ENCODE measurements around the gene HSPA1B.
A peak's percentile ranks its signal among the peaks of the same experiment; 100 is the strongest.
"Not testable (repeated sequence)": the region's sequence is repeated elsewhere in the genome, so short reads cannot be mapped to it uniquely, and the experiment has no call there.

HSPA1B gene

GRCh38 chr6:31799781-31800180, 27.8 kb upstream of the HSPA1B start:
- DNase-seq (ENCODE audit: low read depth), result no peak

- not testable (repeated sequence) for DNase-seq (ENCODE audit: low read depth)
Measured at GRCh38 chr6:31801031-31801927, 26.3 kb upstream of the HSPA1B start.

- no peak for DNase-seq (ENCODE audit: low read depth)
Measured at GRCh38 chr6:31805939-31806469, 21.5 kb upstream of the HSPA1B start.

- peak; percentile 96 for DNase-seq (ENCODE audit: low read depth)
Measured at GRCh38 chr6:31806470-31807272, 20.9 kb upstream of the HSPA1B start, which contains the start of gene LSM2. LSM2 (minus strand) TSS chr6:31806966; CDS start chr6:31806757, 209 bp downstream.

GRCh38 chr6:31808599-31808998, 18.9 kb upstream of the HSPA1B start:
- not testable (repeated sequence) for DNase-seq (ENCODE audit: low read depth)

GRCh38 chr6:31811645-31812044, 15.9 kb upstream of the HSPA1B start:
- no peak for DNase-seq (ENCODE audit: low read depth)

- no peak for DNase-seq (ENCODE audit: low read depth)
Measured at GRCh38 chr6:31813465-31813849, 14.1 kb upstream of the HSPA1B start.

GRCh38 chr6:31814677-31815024, 12.9 kb upstream of the HSPA1B start:
- DNase-seq (ENCODE audit: low read depth), result peak; percentile 97

- peak; percentile 92 for DNase-seq (ENCODE audit: low read depth)
Measured at GRCh38 chr6:31815025-31815838, 12.3 kb upstream of the HSPA1B start, which contains the start of the genes HSPA1A and HSPA1L. HSPA1A (plus strand) TSS chr6:31815543; CDS start chr6:31815757, 214 bp downstream. HSPA1L (minus strand) TSS chr6:31815283; CDS start chr6:31811972, 3,311 bp downstream.

- not testable (repeated sequence) for DNase-seq (ENCODE audit: low read depth)
Measured at GRCh38 chr6:31817133-31817928, 10.2 kb upstream of the HSPA1B start.

- not testable (repeated sequence) for DNase-seq (ENCODE audit: low read depth)
Measured at GRCh38 chr6:31817929-31818511, 9.5 kb upstream of the HSPA1B start.

- DNase-seq (ENCODE audit: low read depth), result no peak
Measured at GRCh38 chr6:31819871-31820299, 7.7 kb upstream of the HSPA1B start.

GRCh38 chr6:31820399-31820798, 7.1 kb upstream of the HSPA1B start:
- not testable (repeated sequence) for DNase-seq (ENCODE audit: low read depth)

- DNase-seq (ENCODE audit: low read depth), result peak; percentile 32
Measured at GRCh38 chr6:31821301-31822035, 6.1 kb upstream of the HSPA1B start.

- peak; percentile 81 for DNase-seq (ENCODE audit: low read depth)
Measured at GRCh38 chr6:31822036-31822821, 5.3 kb upstream of the HSPA1B start.

- DNase-seq (ENCODE audit: low read depth), result not testable (repeated sequence)
Measured at GRCh38 chr6:31823592-31824196, 3.8 kb upstream of the HSPA1B start.

- DNase-seq (ENCODE audit: low read depth), result no peak
Measured at GRCh38 chr6:31825553-31825952, 2.0 kb upstream of the HSPA1B start.

GRCh38 chr6:31826793-31827285, 699 bp upstream of the HSPA1B start:
- peak; percentile 92 for DNase-seq (ENCODE audit: low read depth)

Measured in fibroblast of the conjunctiva (primary cell).